ENCODE data around the gene MYO3B.

DNA sequence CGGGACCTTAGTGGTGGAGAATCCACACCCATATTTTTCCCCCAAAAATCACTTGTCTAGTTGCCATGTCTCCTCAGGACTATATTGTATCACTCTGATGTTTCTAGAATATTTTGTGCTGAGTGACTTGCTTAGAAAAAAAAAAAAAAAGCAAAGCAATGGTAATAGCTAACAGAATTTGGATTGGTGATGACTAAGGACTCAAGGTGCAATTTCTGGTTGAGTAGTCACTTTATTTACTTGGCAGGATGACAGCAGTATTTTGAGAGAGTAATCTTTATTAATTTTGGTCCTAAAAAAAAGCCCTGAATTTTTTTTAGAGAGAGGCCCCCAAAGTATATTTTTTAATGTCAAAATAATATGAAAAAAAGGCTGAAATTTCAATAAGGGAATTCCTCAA is 32.8 kb upstream of the MYO3B start:
- TF ChIP-seq POLR2A (IDR thresholded peaks at IDR 0.05) = no peak
- TF ChIP-seq, protein P1, sequence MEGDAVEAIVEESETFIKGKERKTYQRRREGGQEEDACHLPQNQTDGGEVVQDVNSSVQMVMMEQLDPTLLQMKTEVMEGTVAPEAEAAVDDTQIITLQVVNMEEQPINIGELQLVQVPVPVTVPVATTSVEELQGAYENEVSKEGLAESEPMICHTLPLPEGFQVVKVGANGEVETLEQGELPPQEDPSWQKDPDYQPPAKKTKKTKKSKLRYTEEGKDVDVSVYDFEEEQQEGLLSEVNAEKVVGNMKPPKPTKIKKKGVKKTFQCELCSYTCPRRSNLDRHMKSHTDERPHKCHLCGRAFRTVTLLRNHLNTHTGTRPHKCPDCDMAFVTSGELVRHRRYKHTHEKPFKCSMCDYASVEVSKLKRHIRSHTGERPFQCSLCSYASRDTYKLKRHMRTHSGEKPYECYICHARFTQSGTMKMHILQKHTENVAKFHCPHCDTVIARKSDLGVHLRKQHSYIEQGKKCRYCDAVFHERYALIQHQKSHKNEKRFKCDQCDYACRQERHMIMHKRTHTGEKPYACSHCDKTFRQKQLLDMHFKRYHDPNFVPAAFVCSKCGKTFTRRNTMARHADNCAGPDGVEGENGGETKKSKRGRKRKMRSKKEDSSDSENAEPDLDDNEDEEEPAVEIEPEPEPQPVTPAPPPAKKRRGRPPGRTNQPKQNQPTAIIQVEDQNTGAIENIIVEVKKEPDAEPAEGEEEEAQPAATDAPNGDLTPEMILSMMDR (IDR thresholded peaks at IDR 0.05) = no peak

Measured in uterus (tissue), 2 donors.